HG03097 (cell line): ENCODE results near the gene ZNF839.
"Not testable (repeated sequence)": the region's sequence is repeated elsewhere in the genome, so short reads cannot be mapped to it uniquely, and the experiment has no call there.

ENCODE experiments used
- ATAC-seq: cut with Tn5 transposase; IDR thresholded peaks from one replicate; pipeline ENCODE4 v1.9.1; 2021; ENCODE audit not compliant: unreplicated experiment, low FRiP score

ZNF839 gene

GRCh38 chr14:102333795-102334705 lies 14.5 kb downstream of the ZNF839 start:
- ATAC-seq, result no peak

- ATAC-seq, result no peak
These were observed 15.6 kb downstream of the ZNF839 start for GRCh38 chr14:102335163-102335562.

- no peak for ATAC-seq
These were observed 19.2 kb downstream of the ZNF839 start for GRCh38 chr14:102338724-102339123.

- ATAC-seq, result no peak
These were observed 22.0 kb downstream of the ZNF839 start for GRCh38 chr14:102341566-102341965.

GRCh38 chr14:102342238-102342637 lies 22.7 kb downstream of the ZNF839 start:
- no peak for ATAC-seq

- no peak for ATAC-seq
These were observed 24.5 kb downstream of the ZNF839 start for GRCh38 chr14:102344084-102344483.

- no peak for ATAC-seq
These were observed 24.9 kb downstream of the ZNF839 start for GRCh38 chr14:102344485-102344884.

- ATAC-seq, result no peak
These were observed 25.7 kb downstream of the ZNF839 start for GRCh38 chr14:102345232-102345631.

- ATAC-seq, result no peak
These were observed 27.1 kb downstream of the ZNF839 start for GRCh38 chr14:102346645-102347044.

- no peak for ATAC-seq
These were observed 28.8 kb downstream of the ZNF839 start for GRCh38 chr14:102348376-102348775.

GRCh38 chr14:102351023-102351422 lies 31.5 kb downstream of the ZNF839 start:
- no peak for ATAC-seq

- not testable (repeated sequence) for ATAC-seq
These were observed 32.0 kb downstream of the ZNF839 start for GRCh38 chr14:102351593-102351992.

- no peak for ATAC-seq
These were observed 32.7 kb downstream of the ZNF839 start for GRCh38 chr14:102352213-102352612.

- no peak for ATAC-seq
These were observed 33.6 kb downstream of the ZNF839 start for GRCh38 chr14:102353126-102353619.

- no peak for ATAC-seq
These were observed 36.7 kb downstream of the ZNF839 start for GRCh38 chr14:102356280-102356679.

- no peak for ATAC-seq
These were observed 39.8 kb downstream of the ZNF839 start for GRCh38 chr14:102359341-102359740.

GRCh38 chr14:102360388-102360787 lies 40.8 kb downstream of the ZNF839 start:
- no peak for ATAC-seq

- no peak for ATAC-seq
These were observed 42.5 kb downstream of the ZNF839 start for GRCh38 chr14:102362084-102362483.

GRCh38 chr14:102362545-102363181 lies 43.1 kb downstream of the ZNF839 start, which contains the start of the genes CINP and TECPR2:
TSS of gene CINP (minus strand) at chr14:102362890. CDS start at chr14:102362851, 39 bp downstream.
TSS of gene TECPR2 (plus strand) at chr14:102362941. CDS start at chr14:102376722, 13,781 bp downstream.
- ATAC-seq, result peak; percentile 89

- ATAC-seq, result peak; percentile 19
These were observed 43.8 kb downstream of the ZNF839 start for GRCh38 chr14:102363182-102363943.
